WTC11 (cell line): ENCODE data around the gene RPS6KA2.

Experiments
- FOXP1 ChIP-seq: sonication (generic); formaldehyde crosslinking; IDR thresholded peaks from 2 replicates; pipeline ENCODE4 v1.8.0; 2022; ENCODE audit warnings: missing genetic modification reagents, mild to moderate bottlenecking, moderate library complexity, borderline replicate concordance
- ZNF232 ChIP-seq: sonication (generic); formaldehyde crosslinking; IDR thresholded peaks from 2 replicates; pipeline ENCODE4 v1.8.0; 2022; ENCODE audit warnings: mild to moderate bottlenecking, missing genetic modification reagents

GRCh38 chr6:166419717-166420116 lies 207.3 kb downstream of the RPS6KA2 start:
- TF ChIP-seq FOXP1 (CRISPR knock-in tag) (no peak), ZNF232 (CRISPR knock-in tag) (no peak)
